ENCODE results near the gene LYPD6B.
"Not testable (repeated sequence)": the region's sequence is repeated elsewhere in the genome, so short reads cannot be mapped to it uniquely, and the experiment has no call there.

LYPD6B gene

GRCh38 chr2:149236410-149236809 is 197.9 kb downstream of the LYPD6B start:
- H3K4me3 ChIP-seq (ENCODE audit: control insufficient read depth, low read depth, low read length): no peak overlapping the region
- DNase-seq (ENCODE audit: low read depth): no peak
- no peak for TF ChIP-seq CTCF (conservative IDR thresholded peaks at IDR 0.05; ENCODE audit: control insufficient read depth, insufficient read depth, low read depth, low read length)

GRCh38 chr2:149246186-149246585 is 207.7 kb downstream of the LYPD6B start:
- no peak for TF ChIP-seq CTCF (conservative IDR thresholded peaks at IDR 0.05; ENCODE audit: control insufficient read depth, insufficient read depth, low read depth, low read length)
- DNase-seq (ENCODE audit: low read depth): no peak
- no peak overlapping the region for H3K4me3 ChIP-seq (ENCODE audit: control insufficient read depth, low read depth, low read length)

- not testable (repeated sequence) for DNase-seq (ENCODE audit: low read depth); H3K4me3 ChIP-seq (ENCODE audit: control insufficient read depth, low read depth, low read length)
Measured at GRCh38 chr2:149251436-149251835, 212.9 kb downstream of the LYPD6B start.

- DNase-seq (ENCODE audit: low read depth); H3K4me3 ChIP-seq (ENCODE audit: control insufficient read depth, low read depth, low read length): not testable (repeated sequence)
Measured at GRCh38 chr2:149256877-149257276, 218.4 kb downstream of the LYPD6B start.

- DNase-seq (ENCODE audit: low read depth): no peak
- TF ChIP-seq CTCF (conservative IDR thresholded peaks at IDR 0.05; ENCODE audit: control insufficient read depth, insufficient read depth, low read depth, low read length): no peak
- no peak overlapping the region for H3K4me3 ChIP-seq (ENCODE audit: control insufficient read depth, low read depth, low read length)
Measured at GRCh38 chr2:149258531-149258930, 220.0 kb downstream of the LYPD6B start.

- H3K4me3 ChIP-seq (ENCODE audit: control insufficient read depth, low read depth, low read length): no peak overlapping the region
- no peak for TF ChIP-seq CTCF (conservative IDR thresholded peaks at IDR 0.05; ENCODE audit: control insufficient read depth, insufficient read depth, low read depth, low read length)
Measured at GRCh38 chr2:149259136-149259535, 220.6 kb downstream of the LYPD6B start.

GRCh38 chr2:149261692-149262091 is 223.2 kb downstream of the LYPD6B start:
- no peak overlapping the region for H3K4me3 ChIP-seq (ENCODE audit: control insufficient read depth, low read depth, low read length)
- TF ChIP-seq CTCF (conservative IDR thresholded peaks at IDR 0.05; ENCODE audit: control insufficient read depth, insufficient read depth, low read depth, low read length): no peak
- DNase-seq (ENCODE audit: low read depth): no peak

More at GRCh38 chr2:149259136-149259535, 220.6 kb downstream of the LYPD6B start:
- DNase-seq (ENCODE audit: low read depth): no peak
